Stimulated activated naive CD8-positive, alpha-beta T cell treated with anti-CD3 and anti-CD28 coated beads, Interleukin-15, Interleukin-2, amounts not matched to agents 100 ng/mL and 50 ng/mL, for 24 hours (primary cell): ENCODE data around the gene FGFR4.

Experiments
- H3K27ac Mint-ChIP-seq: one replicate; pipeline ENCODE4 v1.8.0; 2021; ENCODE audit warnings: mild to moderate bottlenecking, mixed read lengths
- H3K27me3 Mint-ChIP-seq: one replicate; pipeline ENCODE4 v1.8.0; 2021; ENCODE audit warnings: mixed read lengths
- H3K36me3 Mint-ChIP-seq: one replicate; pipeline ENCODE4 v1.8.0; 2021; ENCODE audit warnings: low read depth, mixed read lengths
- H3K4me1 Mint-ChIP-seq: one replicate; pipeline ENCODE4 v1.8.0; 2021; ENCODE audit warnings: low read depth, mixed read lengths
- H3K4me3 Mint-ChIP-seq: one replicate; pipeline ENCODE4 v1.8.0; 2021; ENCODE audit warnings: mild to moderate bottlenecking, mixed read lengths
- H3K9me3 Mint-ChIP-seq: one replicate; pipeline ENCODE4 v1.8.0; 2021; ENCODE audit warnings: mixed read lengths

Gene FGFR4

GRCh38 chr5:177131019-177131320 is 44.3 kb downstream of the FGFR4 start:
- Mint-ChIP-seq H3K4me1 (peaks cover 32% of the 10 kb centered on the region), H3K36me3 (peaks cover 8% of the 10 kb centered on the region), H3K4me3 (no peak overlapping the region), H3K27ac (no peak overlapping the region), H3K27me3 (no peaks in the 10 kb centered on the region), H3K9me3 (no peaks in the 10 kb centered on the region)

GRCh38 chr5:177131352-177132135 is 44.8 kb downstream of the FGFR4 start:
- no peak overlapping the region for H3K27ac Mint-ChIP-seq
- no peaks in the 10 kb centered on the region for H3K27me3 Mint-ChIP-seq
- peak overlapping the region; percentile 23 for H3K4me3 Mint-ChIP-seq
- peaks cover 13% of the 10 kb centered on the region for H3K36me3 Mint-ChIP-seq
- H3K9me3 Mint-ChIP-seq = no peaks in the 10 kb centered on the region
- peaks cover 38% of the 10 kb centered on the region for H3K4me1 Mint-ChIP-seq

- Mint-ChIP-seq H3K9me3 (no peaks in the 10 kb centered on the region), H3K27me3 (no peaks in the 10 kb centered on the region), H3K27ac (no peak overlapping the region), H3K4me3 (peak overlapping the region; percentile 20), H3K4me1 (peaks cover 47% of the 10 kb centered on the region), H3K36me3 (peaks cover 22% of the 10 kb centered on the region)
Measured at GRCh38 chr5:177132136-177133095, 45.7 kb downstream of the FGFR4 start.

GRCh38 chr5:177133096-177133852 is 46.6 kb downstream of the FGFR4 start, which contains the start of gene NSD1:
TSS of gene NSD1 (plus strand) at chr5:177133773. CDS start at chr5:177135104, 1,331 bp downstream.
- H3K27me3 Mint-ChIP-seq = no peaks in the 10 kb centered on the region
- H3K4me1 Mint-ChIP-seq = peaks cover 49% of the 10 kb centered on the region
- H3K36me3 Mint-ChIP-seq = peaks cover 29% of the 10 kb centered on the region

GRCh38 chr5:177133853-177134696 is 47.4 kb downstream of the FGFR4 start:
- Mint-ChIP-seq H3K27me3 (no peaks in the 10 kb centered on the region), H3K36me3 (peaks cover 29% of the 10 kb centered on the region), H3K27ac (peak overlapping the region; percentile 88), H3K9me3 (no peaks in the 10 kb centered on the region), H3K4me3 (peak overlapping the region; percentile 90), H3K4me1 (peaks cover 41% of the 10 kb centered on the region)

More at GRCh38 chr5:177133096-177133852, 46.6 kb downstream of the FGFR4 start, which contains the start of gene NSD1:
- Mint-ChIP-seq H3K27ac (peak within 1 kb of the TSS; percentile 88), H3K4me3 (peak within 1 kb of the TSS; percentile 90), H3K9me3 (no peaks in the 10 kb centered on the region)

- H3K4me3 Mint-ChIP-seq = peak overlapping the region; percentile 90
- no peaks in the 10 kb centered on the region for H3K9me3 Mint-ChIP-seq
- H3K36me3 Mint-ChIP-seq = peaks cover 33% of the 10 kb centered on the region
- peaks cover 41% of the 10 kb centered on the region for H3K4me1 Mint-ChIP-seq
- peak overlapping the region; percentile 88 for H3K27ac Mint-ChIP-seq
- no peaks in the 10 kb centered on the region for H3K27me3 Mint-ChIP-seq
Measured at GRCh38 chr5:177134697-177135225, 48.0 kb downstream of the FGFR4 start.

- H3K36me3 Mint-ChIP-seq = peaks cover 78% of the 10 kb centered on the region
- H3K4me3 Mint-ChIP-seq = no peak overlapping the region
- peak overlapping the region; percentile 1 for H3K27ac Mint-ChIP-seq
- H3K4me1 Mint-ChIP-seq = peaks cover 58% of the 10 kb centered on the region
- H3K27me3 Mint-ChIP-seq = no peaks in the 10 kb centered on the region
- H3K9me3 Mint-ChIP-seq = no peaks in the 10 kb centered on the region
Measured at GRCh38 chr5:177140312-177140711, 53.6 kb downstream of the FGFR4 start.

GRCh38 chr5:177141496-177141895 is 54.8 kb downstream of the FGFR4 start:
- H3K36me3 Mint-ChIP-seq = peaks cover 67% of the 10 kb centered on the region
- H3K4me3 Mint-ChIP-seq = no peak overlapping the region
- no peaks in the 10 kb centered on the region for H3K27me3 Mint-ChIP-seq
- H3K27ac Mint-ChIP-seq = no peak overlapping the region
- peaks cover 46% of the 10 kb centered on the region for H3K4me1 Mint-ChIP-seq
- H3K9me3 Mint-ChIP-seq = no peaks in the 10 kb centered on the region

GRCh38 chr5:177142098-177142611 is 55.4 kb downstream of the FGFR4 start:
- Mint-ChIP-seq H3K9me3 (no peaks in the 10 kb centered on the region), H3K36me3 (peaks cover 64% of the 10 kb centered on the region), H3K4me1 (peaks cover 39% of the 10 kb centered on the region), H3K4me3 (no peak overlapping the region), H3K27ac (no peak overlapping the region), H3K27me3 (no peaks in the 10 kb centered on the region)

GRCh38 chr5:177142778-177143177 is 56.1 kb downstream of the FGFR4 start:
- Mint-ChIP-seq H3K4me3 (no peak overlapping the region), H3K27ac (no peak overlapping the region), H3K4me1 (peaks cover 34% of the 10 kb centered on the region), H3K36me3 (peaks cover 62% of the 10 kb centered on the region), H3K27me3 (no peaks in the 10 kb centered on the region), H3K9me3 (no peaks in the 10 kb centered on the region)

- H3K27ac Mint-ChIP-seq = no peak overlapping the region
- H3K36me3 Mint-ChIP-seq = peaks cover 50% of the 10 kb centered on the region
- H3K27me3 Mint-ChIP-seq = no peaks in the 10 kb centered on the region
- no peak overlapping the region for H3K4me3 Mint-ChIP-seq
- no peaks in the 10 kb centered on the region for H3K9me3 Mint-ChIP-seq
- peaks cover 13% of the 10 kb centered on the region for H3K4me1 Mint-ChIP-seq
Measured at GRCh38 chr5:177146891-177147638, 60.4 kb downstream of the FGFR4 start.
